HepG2 (cell line): ENCODE measurements around the gene MGAT2. TPM values are rescaled to one million over a fixed set of nuclear protein-coding genes. Genes with fewer than 3 reads are reported as not detected.

Source experiments
- AHDC1 ChIP-seq: sonication (generic); formaldehyde crosslinking; IDR thresholded peaks from 2 replicates; pipeline ENCODE4 v1.5.1; 2020; ENCODE audit warnings: mild to moderate bottlenecking, missing genetic modification reagents, borderline replicate concordance
- ATF1 ChIP-seq: IDR thresholded peaks from 2 replicates; pipeline ENCODE4 v1.6.1; 2016; ENCODE audit warnings: mild to moderate bottlenecking, control low read depth
- HNRNPK ChIP-seq: fragments of 200-400 bp; formaldehyde crosslinking; IDR thresholded peaks from 2 replicates; pipeline ENCODE4 v1.6.1; 2018; ENCODE audit warnings: low read length, low read depth, moderate library complexity, mild to moderate bottlenecking; ENCODE audit not compliant: poor library complexity, severe bottlenecking
- MEF2D ChIP-seq: sonication (generic); formaldehyde crosslinking; IDR thresholded peaks from 2 replicates; pipeline ENCODE4 v1.5.1; 2020; ENCODE audit warnings: mild to moderate bottlenecking, missing genetic modification reagents
- MIXL1 ChIP-seq: IDR thresholded peaks from 2 replicates; pipeline ENCODE4 v1.6.1; 2016
- MNT ChIP-seq: fragments of 450-650 bp; IDR thresholded peaks from 2 replicates; pipeline ENCODE4 v1.6.1; 2016
- MYPOP ChIP-seq: sonication (generic); formaldehyde crosslinking; IDR thresholded peaks from 2 replicates; pipeline ENCODE4 v1.8.1; 2023; ENCODE audit warnings: mild to moderate bottlenecking, moderate library complexity, missing genetic modification reagents
- RORA ChIP-seq: sonication (generic); formaldehyde crosslinking; IDR thresholded peaks from 2 replicates; pipeline ENCODE4 v1.5.0; 2020; ENCODE audit warnings: mild to moderate bottlenecking, missing genetic modification reagents, moderate library complexity
- TAF1 ChIP-seq: sonication (generic); formaldehyde crosslinking; IDR thresholded peaks from 2 replicates; pipeline ENCODE4 v1.4.0; 2020; ENCODE audit warnings: missing genetic modification reagents
- TCF7 ChIP-seq: sonication (generic); IDR thresholded peaks from 2 replicates; pipeline ENCODE4 v1.6.1; 2016; ENCODE audit warnings: antibody characterized with exemption, low read depth
- TGIF2 ChIP-seq: IDR thresholded peaks from 2 replicates; pipeline ENCODE4 v1.6.1; 2016; ENCODE audit warnings: control low read depth, missing compliant biosample characterization
- THAP9 ChIP-seq: sonication (generic); formaldehyde crosslinking; IDR thresholded peaks from 2 replicates; pipeline ENCODE4; 2020; ENCODE audit warnings: missing genetic modification reagents, mild to moderate bottlenecking, borderline replicate concordance
- ZC3H4 ChIP-seq: sonication (generic); formaldehyde crosslinking; IDR thresholded peaks from 2 replicates; pipeline ENCODE4 v1.4.0; 2020; ENCODE audit warnings: missing genetic modification reagents, borderline replicate concordance
- ZNF430 ChIP-seq: sonication (generic); formaldehyde crosslinking; IDR thresholded peaks from 2 replicates; pipeline ENCODE4 v1.9.0; 2021; ENCODE audit warnings: mild to moderate bottlenecking, missing genetic modification reagents
- ZNF766 ChIP-seq: sonication (generic); formaldehyde crosslinking; IDR thresholded peaks from 2 replicates; pipeline ENCODE4 v1.5.0; 2020; ENCODE audit warnings: missing genetic modification reagents, borderline replicate concordance
- ZNF788 ChIP-seq: sonication (generic); formaldehyde crosslinking; IDR thresholded peaks from 2 replicates; pipeline ENCODE4 v1.5.0; 2020; ENCODE audit warnings: mild to moderate bottlenecking, missing genetic modification reagents, borderline replicate concordance
- polyA plus RNA-seq, 8 experiments: library from polyadenylated mRNA; depleted of rRNA in 3 of 8; stranded (reverse) in 7 of 8; unstranded in 1 of 8; fragments of >200 nt; fragmentation: Illumina TruSeq in 4 of 8; extraction: Trizol in 4 of 8; gene quantifications; 2 replicates each; pipeline versions ENCODE4 v1.2.1 to v1.2.3, GENCODE V29; 2011 to 2016; ENCODE audit warnings: low read depth in 4 of 8, missing spikeins in 1 of 8, mixed read lengths in 1 of 8; ENCODE audit not compliant: insufficient read depth in 1 of 8
- total RNA-seq, 5 experiments: library from RNA; depleted of rRNA; stranded (reverse); fragments of >200 nt; fragmentation: Illumina TruSeq; extraction: Trizol; gene quantifications; 2 replicates each; pipeline ENCODE4 v1.2.3, GENCODE V29; 2016; ENCODE audit warnings: low read depth in 1 of 5

Gene MGAT2
- total and polyA plus RNA-seq, 2 of the 13 experiments (the other 11 are each of a cell fraction or from before 2014, with no cell fraction given): 12.9 to 51.9 TPM

- peak; percentile 94 for TF ChIP-seq ATF1 (CRISPR knock-in tag)
- peak; percentile 87 for TF ChIP-seq ZNF766 (CRISPR knock-in tag)
- TF ChIP-seq ZNF430 (CRISPR knock-in tag): 0 out of 2 replicates have a peak, but pooled peaks have one; percentile 39
- peak; percentile 94 for TF ChIP-seq MYPOP (CRISPR knock-in tag)
- TF ChIP-seq MEF2D (CRISPR knock-in tag): peak; percentile 48; the same call in 1 of the 2 replicates
- peak; percentile 97 for TF ChIP-seq TAF1 (CRISPR knock-in tag)
- peak; percentile 92; the same call in 1 of the 2 replicates for TF ChIP-seq ZNF788 (CRISPR knock-in tag)
- 0 out of 2 replicates have a peak, but pooled peaks have one; percentile 7 for TF ChIP-seq AHDC1 (CRISPR knock-in tag)
- TF ChIP-seq THAP9: peak; percentile 97
- no peak for TF ChIP-seq TGIF2
- TF ChIP-seq ZC3H4 (CRISPR knock-in tag): 0 out of 2 replicates have a peak, but pooled peaks have one; percentile 43
- TF ChIP-seq MNT: peak; percentile 66
- peak; percentile 9; the same call in 1 of the 2 replicates for TF ChIP-seq MIXL1 (CRISPR knock-in tag)
- TF ChIP-seq HNRNPK: no peak
- no peak for TF ChIP-seq RORA (CRISPR knock-in tag)
- TF ChIP-seq TCF7: no peak
Measured at GRCh38 chr14:49585803-49586672, 34.6 kb upstream of the MGAT2 start, which contains the start of gene RPS29 (continued).
